HG02981 (cell line): ENCODE measurements around the gene TEKT1.

Experiments used
- ATAC-seq: cut with Tn5 transposase; IDR thresholded peaks from one replicate; pipeline ENCODE4 v1.9.1; 2021; ENCODE audit warnings: mild to moderate bottlenecking, moderate library complexity; ENCODE audit not compliant: unreplicated experiment

TEKT1 gene

DNA sequence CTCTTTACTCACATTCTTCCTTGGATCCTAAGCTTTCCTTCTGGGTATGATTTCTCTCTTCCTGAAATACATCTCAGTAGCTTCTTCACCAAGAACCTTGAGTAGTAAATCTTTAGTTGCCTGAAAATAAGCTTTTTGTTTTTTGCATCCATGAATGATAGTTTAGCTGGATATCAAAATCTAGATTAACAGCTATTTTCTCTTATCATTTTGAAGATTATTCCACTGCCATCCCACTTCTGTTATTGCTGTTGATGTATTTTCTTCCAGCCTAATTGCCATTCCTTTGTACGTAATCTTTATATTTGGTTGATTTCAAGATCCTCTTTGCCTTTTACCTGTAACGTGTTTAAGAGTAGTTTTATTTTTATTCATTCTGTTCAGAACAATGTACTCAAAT, 63.1 kb downstream of the TEKT1 start:
- ATAC-seq = no peak

DNA sequence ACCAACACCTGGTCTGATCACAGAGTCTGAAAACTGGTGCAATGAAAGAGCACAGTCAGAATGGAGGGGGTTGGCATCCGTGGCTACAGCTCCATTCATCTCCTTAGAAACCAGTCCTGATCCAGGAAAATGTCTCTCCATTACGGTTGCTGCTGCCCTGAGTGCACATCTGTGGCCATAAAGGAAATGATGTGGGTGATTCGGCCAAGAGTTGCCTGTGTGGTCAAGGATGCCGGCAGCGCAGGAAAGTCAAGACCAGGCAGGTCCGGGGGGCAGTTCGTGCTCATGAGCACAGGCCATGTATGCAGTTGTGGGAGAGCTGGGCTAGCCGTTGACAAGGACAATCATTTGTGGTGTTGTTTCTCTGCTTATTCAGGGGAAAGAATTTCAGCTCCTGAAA, 69.8 kb downstream of the TEKT1 start:
- ATAC-seq = no peak

DNA sequence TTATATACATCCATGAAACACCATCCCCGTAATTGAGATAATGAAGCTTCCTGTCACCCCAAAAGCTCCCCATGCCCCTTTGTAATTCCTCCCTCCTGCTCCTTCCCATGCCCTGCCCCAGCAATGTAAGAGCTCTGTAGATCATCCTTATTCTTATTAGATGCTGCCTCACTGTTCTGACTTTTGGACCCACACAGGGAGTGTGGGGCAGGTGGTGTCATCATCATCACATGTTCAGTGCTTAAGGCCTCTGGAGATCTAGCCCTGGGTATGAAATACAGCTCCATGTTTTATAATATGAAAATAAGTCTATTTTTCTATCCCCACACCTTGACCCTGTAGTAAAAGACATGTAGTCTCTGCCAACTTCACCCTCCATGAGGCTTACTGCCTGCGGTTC, 73.8 kb downstream of the TEKT1 start:
- no peak for ATAC-seq

DNA sequence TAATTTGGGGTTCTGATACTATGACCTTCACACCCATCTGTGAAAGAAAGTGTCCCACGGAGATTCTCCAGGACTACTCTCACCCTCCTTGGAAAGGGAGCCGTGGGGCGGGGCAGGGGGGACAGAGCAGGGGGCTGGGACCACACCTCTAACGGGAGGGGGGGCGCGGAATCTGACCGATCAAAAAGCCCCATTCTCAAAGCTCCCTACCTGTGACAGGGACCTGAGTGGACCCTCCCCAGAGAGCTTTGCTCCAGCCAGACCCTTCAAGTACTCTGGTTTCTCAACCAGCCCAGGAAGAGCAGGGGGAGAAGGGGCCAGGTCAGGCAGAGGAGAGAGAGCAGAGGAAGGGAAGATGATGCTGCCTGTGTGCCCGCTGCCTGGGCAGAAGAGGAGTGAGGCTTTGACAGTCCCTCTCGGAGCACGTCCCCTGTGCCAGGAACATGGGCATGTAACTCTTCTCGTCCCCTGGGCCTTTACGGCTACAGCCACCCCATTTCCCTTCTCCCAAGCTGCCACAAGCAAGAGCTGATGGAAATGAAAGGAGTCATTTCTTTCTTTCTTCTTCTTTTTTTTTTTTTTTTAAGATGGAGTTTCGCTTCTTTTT, 75.0 kb downstream of the TEKT1 start:
- ATAC-seq = no peak

DNA sequence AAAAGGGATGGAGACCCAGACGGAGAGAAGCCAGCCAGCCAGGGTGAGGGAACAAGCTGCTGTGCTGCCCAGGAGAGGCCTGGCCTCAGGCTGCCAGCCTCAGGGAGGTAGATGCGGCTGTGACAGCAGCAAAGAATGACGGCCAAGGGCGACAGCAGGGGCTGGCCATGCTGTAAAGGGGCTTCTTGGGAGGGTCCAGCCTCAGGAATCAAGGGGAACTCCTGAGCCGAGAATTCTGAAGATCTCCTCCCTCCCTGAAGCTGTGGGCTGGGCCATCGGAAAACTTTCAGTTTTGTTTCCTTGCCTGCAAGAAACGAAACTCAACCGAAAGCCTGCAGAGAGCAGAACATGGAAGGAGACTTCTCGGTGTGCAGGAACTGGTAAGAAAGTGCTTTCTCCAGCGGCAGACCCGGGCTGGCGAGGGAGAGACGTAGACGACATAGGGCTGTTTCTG, 75.8 kb downstream of the TEKT1 start, which contains the start of gene XAF1:
XAF1 (plus strand) TSS at position 316 of the 454 bp plus-strand sequence; CDS start at position 349, 33 bp downstream.
- ATAC-seq = no peak

DNA sequence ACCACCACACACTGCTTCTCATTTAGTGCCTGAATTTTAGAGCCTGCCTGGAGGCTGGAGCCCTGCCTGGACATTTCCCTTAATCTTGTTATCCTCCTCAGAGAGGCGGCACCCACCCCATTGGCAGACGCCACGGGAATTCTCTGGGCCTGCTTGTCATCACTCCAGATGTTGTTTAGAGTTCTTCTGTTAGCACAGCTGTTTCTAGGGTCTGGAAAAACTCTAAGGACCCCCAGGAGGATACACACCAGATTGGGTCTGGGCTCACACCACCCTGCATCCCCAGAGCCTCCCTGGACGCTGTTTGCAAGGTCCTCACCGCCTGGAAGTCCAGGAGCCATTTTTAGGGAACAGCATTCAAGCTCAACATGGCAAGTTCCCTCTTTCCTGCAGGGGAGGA, 76.2 kb downstream of the TEKT1 start:
- ATAC-seq = no peak

DNA sequence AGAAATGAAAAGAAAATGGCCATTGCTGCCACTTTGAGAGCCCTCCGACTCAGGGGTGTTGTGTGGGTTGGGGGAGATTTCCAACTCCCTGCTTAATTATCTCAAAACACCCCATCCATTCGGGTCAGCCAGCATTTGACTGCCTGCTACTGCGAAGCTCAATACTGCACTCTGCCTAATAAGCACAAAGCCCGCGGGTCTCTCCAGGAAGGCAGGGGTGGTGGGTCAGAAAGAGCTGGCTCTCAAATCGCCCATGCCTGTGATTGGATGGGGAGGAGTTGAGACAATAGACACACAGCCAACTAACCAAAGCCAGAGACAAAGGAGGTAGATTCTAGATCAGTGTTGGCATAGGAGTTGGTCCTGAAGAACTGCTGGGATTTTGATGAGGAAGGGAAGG, 78.0 kb downstream of the TEKT1 start:
- ATAC-seq = no peak

DNA sequence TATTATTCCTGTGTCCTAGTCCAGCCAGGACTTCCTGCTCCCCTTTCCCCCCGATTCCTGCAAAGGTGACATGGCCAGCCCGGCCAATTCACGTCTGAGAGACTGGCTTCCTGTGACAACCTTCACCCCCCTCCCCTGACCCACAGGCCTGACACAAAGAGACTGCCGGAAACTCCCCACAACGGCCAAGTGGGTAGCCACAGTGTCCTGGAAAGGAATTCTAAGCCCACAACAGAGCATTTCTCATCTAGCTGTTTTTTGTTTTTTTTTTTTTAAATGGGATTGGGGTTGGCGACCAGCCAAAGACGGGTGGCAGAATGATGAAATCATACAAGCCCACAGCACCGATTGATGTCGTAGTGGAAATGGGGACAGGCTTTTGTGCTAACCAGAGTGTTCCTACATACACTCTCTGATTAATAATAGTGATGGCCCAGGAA, 78.5 kb downstream of the TEKT1 start:
- no peak for ATAC-seq

DNA sequence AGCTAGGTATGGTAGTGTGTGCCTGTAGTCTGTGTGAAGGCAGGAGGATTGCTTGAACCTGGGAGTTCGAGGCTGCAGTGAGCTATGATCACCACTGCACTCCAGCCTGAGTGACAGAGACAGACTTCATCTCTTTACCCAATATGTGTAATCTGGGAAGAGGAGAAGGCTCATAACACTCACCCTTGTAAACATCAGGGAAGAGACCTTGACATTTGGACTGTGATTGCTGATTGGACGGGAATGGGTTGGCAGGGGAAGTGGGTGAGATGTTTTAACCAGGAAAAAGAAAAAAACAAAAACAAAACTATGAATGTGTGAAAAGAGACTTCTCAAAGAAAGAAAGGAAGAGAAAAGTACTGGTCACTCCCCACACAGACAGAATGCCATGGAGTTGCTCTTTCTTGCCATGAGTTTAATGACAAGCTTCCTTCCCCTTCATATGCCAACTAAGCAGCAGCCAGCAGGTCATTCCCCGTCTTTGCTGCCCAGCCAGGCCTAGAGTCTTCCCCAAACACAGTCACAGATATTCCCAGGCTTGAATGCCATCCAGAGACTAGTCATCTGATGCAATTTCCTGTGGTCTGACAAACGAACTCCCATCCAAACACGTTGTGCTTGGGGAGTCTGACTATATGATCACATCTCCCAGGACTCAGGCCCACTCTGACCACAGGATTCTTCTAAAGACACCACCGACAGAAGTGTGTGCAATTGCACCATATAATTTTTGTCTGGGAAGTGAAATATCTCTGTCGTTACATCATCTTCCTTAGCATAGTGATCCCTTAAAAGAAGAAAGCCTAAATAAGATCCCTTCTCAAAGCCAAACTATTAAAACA, 79.2 kb downstream of the TEKT1 start:
- ATAC-seq = no peak

DNA sequence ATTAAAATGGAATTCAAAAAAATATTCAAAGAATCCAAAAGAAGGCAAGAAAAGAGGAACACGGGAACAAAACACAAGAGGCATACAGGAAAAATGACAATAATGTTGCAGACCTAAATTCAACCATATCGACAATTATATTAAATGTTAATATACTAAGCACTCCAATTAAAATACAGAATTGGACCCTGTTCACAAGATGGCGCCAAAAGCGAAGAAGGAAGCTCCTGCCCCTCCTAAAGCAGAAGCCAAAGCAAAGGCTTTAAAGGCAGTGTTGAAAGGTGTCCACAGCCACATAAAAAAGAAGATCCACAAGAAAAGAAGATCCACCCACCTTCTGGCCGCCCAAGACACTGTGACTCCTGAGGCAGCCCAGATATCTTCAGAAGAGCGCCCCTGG, 82.0 kb downstream of the TEKT1 start:
- ATAC-seq = no peak

DNA sequence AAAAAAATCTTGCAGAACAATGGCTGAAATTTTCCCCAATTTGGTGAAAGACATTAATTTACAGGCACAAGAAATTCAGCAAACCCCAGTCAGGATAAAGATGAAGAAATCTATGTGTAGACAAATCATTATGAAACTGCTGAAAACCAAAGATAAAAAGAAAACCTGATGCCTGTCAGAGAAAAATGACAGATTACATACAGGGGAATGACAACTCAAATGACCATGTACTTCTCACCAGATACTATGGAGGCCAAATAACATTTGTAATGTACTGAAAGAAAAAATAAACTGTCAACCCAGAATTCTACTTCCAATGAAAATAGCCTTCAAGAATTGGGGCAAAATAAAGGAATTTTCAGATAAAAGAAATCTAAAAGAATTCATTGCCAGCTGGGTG, 82.9 kb downstream of the TEKT1 start:
- no peak for ATAC-seq
